Fibroblast of lung (primary cell): ENCODE results near the gene KCNG2.

ENCODE experiments used
- CTCF ChIP-seq, 2 donors: IDR thresholded peaks in 1 of 2; conservative IDR thresholded peaks in 1 of 2; 1 replicate in 1 of 2; 2 replicates in 1 of 2; pipeline ENCODE4 v1.5.1; 2011 to 2012; ENCODE audit warnings: low read length in 2 of 2, control low read depth in 1 of 2, inconsistent platforms in 1 of 2, low read depth in 1 of 2, mild to moderate bottlenecking in 1 of 2
- EZH2 ChIP-seq: IDR thresholded peaks from 2 replicates; pipeline ENCODE4 v1.5.1; 2012; ENCODE audit warnings: low read length, control low read depth, mild to moderate bottlenecking; ENCODE audit errors: missing control alignments

GRCh38 chr18:79779021-79779699 lies 18.6 kb upstream of the KCNG2 start:
- TF ChIP-seq CTCF (conservative IDR thresholded peaks at IDR 0.05 in 1 of 2, IDR thresholded peaks at IDR 0.05 in 1 of 2; ENCODE audit: low read depth in 1 of 2, low read length in 2 of 2) (no peak), EZH2 (no peak)
